NCI-H1105 (cell line): ENCODE results near the gene APLN.

Experiments used
- DNase-seq: peaks from one replicate; lab custom pipeline; 2025; lab: John Stamatoyannopoulos, UW

The APLN gene

DNA sequence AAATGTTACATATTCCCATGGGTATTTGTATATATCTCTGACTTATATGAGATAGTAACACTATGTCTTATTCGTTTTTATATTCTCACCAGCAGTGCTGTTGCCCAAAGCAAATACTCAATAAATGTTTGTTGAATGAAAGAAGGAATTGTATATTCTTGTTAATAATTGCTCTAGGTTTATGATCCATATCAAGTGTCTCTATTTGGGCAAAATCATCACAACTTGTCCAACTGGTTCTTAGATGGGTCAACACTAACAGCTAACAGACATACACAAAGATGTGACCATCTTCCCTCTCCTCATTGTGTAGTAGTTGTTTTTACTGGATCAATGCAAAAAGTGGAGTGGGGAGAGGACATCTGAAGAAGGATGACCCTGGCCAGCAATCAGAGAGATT, 6.6 kb upstream of the APLN start:
- no peak for DNase-seq

DNA sequence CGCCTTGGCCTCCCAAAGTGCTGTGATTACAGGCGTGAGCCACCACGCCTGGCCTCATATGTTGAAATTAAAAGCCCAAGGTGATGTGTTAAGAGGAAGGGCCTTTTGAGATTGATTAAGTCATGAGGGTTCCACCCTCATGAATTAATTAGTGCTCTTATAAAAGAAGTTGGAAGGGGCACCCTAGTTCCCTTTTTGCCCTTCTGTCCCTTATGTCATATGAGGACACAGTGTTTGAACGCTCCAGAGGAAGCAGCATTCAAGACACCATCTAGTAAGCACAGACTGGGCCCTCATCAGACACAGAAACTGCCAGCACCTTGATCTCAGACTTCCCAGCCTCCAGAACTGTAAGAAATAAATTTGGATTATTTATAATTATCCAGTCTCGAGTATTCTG, 5.1 kb upstream of the APLN start:
- no peak for DNase-seq

DNA sequence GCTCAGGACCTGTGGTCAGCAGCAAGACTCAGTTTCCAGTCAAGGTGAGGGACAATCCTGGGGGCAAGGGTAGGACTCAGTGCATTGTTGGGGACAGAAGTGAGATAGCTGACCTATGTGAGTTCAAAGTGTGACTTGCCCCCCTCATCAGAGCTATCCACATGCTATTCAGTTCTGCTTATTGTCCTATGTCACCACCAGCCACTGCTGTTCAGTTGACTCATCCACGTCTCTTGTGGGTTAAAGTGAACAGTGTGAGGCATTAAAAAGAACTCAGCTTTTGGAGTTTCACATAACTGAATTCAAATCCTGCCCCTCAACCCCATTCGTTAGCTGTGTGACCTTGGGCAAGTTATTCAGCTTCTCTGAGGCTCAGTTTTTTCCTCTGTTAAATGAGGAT, 4.4 kb upstream of the APLN start:
- DNase-seq, result no peak

- no peak for DNase-seq
These were observed 3.7 kb upstream of the APLN start for GRCh38 chrX:129658429-129658828.

GRCh38 chrX:129655547-129656249, 942 bp upstream of the APLN start:
- no peak for DNase-seq

- no peak for DNase-seq
These were observed 645 bp downstream of the APLN start for GRCh38 chrX:129653971-129654651.

- DNase-seq, result no peak
These were observed 1.4 kb downstream of the APLN start for GRCh38 chrX:129653181-129653970.

DNA sequence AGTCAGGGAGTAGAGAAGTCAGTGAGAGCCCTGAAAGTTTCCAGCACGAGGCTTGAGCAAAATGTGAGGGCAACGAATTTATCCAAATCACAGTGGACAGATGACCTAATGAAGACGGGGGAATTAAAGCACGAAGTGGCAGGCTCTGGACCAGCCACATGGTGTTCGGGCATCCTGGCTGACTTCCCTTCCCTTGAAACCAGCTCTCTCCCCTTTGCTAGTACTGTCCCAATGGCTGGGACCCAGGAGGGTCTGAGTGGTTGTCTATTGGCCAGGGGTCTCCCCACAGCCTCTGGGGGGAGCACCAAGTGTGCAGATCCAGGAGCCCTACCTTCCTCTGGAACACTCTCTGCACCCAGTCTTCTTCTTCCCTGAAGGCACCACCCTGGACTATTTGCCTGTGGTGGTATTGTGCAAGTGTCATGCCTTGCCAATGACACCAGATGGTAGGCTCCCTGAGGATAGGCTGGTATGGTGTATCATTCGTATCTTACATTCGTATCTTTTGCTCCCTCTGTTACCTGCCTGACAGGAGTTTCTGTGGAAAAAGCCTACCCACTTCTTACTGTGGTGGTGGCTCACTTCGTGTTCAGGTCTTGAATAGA, 2.1 kb downstream of the APLN start:
- DNase-seq, result no peak

DNA sequence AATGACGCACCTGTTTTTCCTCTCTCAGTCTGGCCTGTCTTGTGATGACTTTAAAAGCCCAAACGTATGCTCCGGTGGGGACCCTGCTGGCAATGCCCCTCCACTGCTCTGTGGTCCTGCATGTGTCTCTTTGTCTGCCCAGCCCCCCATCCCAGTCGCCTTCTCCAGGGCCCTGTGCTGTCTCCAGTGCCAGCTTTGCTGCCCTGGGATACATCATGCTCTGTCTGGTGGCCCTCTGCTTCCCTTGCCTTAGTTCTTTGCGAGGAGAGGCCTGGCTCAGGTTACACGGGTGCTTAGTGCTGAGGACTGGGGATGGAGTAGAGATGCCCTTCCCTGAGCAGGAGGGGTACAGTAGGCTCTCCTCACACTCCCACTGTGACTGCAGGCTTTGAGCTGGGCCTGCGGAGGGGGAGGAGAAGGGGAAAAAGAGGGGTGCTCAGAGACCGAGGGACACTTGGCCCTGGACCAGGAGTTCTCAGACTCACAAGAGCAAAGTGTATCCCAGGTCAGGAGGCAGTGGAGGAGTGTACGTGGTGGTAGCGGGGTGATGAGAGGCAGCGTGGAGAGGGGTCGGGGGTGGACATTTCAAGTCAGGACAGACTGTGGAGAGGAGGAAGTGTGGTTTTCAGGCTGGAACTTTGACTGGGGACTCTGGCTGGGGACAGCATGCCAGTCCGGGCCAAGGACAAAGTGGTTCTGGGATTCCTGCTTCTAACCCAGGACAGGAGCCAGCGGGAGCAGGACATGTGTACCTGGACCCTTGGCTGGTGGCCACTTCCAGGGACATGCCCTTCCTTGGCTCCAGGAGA, 2.8 kb downstream of the APLN start:
- DNase-seq, result no peak

- no peak for DNase-seq
These were observed 3.8 kb downstream of the APLN start for GRCh38 chrX:129650821-129651510.

DNA sequence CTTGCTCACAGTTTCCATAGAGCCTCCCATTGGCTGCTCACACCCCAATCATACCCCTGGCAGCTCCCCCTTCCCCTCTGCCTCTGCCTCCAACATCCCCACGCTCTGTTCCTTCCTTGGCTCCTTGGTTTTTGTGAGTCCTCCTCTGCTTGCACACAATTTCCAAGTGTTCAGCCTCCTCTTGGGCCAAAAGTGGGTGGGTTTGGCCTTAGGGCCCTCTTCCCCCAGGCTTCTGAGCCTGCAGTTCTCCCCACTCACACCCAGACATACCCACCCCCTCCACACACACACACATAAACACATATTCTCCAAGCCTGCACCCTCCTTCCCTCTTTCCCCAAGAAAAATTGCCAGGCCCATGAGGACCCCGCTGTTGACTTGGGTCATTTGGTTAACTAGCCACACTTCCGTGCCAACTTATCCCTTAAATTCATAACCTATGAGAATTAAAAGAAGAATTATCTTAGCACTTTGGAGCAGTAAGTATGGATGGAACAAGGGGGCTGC, 4.5 kb downstream of the APLN start:
- no peak for DNase-seq

GRCh38 chrX:129649268-129650182, 5.2 kb downstream of the APLN start:
- no peak for DNase-seq

GRCh38 chrX:129648514-129649267, 6.1 kb downstream of the APLN start:
- no peak for DNase-seq

GRCh38 chrX:129647418-129648410, 7.0 kb downstream of the APLN start:
- DNase-seq, result no peak

GRCh38 chrX:129646566-129647417, 8.0 kb downstream of the APLN start:
- DNase-seq, result no peak

DNA sequence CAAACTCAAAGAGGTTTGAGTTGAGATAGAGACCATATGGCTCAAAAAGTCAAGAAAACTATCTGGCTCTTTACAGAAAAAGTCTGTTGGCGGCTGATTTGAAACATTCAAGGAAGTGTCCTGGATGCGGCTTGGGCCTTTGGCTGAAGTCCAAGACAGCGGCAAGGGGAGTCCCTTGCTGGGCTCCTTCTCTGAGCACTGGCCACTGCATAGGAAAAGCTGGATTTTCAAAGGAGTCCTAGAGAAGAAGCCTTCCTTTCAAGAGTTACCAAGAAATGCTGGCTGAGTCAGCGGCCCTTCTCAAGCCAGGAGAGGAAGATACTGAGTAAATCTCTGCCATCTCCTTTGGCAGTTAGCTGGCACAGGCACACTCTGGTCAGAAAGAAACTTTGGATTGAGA, 12.1 kb downstream of the APLN start:
- no peak for DNase-seq

DNA sequence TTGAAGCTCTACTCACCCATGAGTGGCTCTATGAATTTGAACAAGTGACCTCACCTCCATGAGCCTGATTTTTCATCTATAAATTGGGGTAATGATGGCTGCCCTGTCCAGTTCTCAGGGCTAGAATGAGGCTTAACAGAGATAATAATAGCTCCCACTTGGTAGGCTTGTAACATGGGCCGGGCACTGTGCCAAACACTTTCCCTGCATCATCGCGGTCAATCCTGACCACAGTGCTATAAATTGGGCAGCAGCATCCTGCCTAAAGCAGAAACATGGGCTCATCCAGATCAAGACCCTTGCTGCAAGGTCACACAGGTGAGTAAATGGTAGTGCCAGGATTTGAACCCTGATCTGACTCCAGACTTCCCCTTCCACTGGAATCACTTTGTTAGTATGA, 12.8 kb downstream of the APLN start:
- DNase-seq, result no peak
